OCI-M2 (cell line): ENCODE data around the gene TTC28.

ENCODE experiments used
- DNase-seq: peaks from one replicate; lab custom pipeline; 2025; ENCODE audit not compliant: unreplicated experiment; lab: John Stamatoyannopoulos, UW

Gene TTC28

GRCh38 chr22:27980424-27981148 is 699.1 kb downstream of the TTC28 start:
- no peak for DNase-seq

GRCh38 chr22:27978802-27979201 is 700.8 kb downstream of the TTC28 start:
- no peak for DNase-seq

- no peak for DNase-seq
Observed at GRCh38 chr22:27978317-27978716, 701.3 kb downstream of the TTC28 start.

GRCh38 chr22:27976586-27976985 is 703.1 kb downstream of the TTC28 start:
- no peak for DNase-seq

GRCh38 chr22:27975381-27976013 is 704.1 kb downstream of the TTC28 start:
- DNase-seq: no peak

- no peak for DNase-seq
Observed at GRCh38 chr22:27973846-27974245, 705.8 kb downstream of the TTC28 start.

GRCh38 chr22:27972732-27973698 is 706.6 kb downstream of the TTC28 start:
- DNase-seq: no peak

GRCh38 chr22:27971926-27972325 is 707.7 kb downstream of the TTC28 start:
- DNase-seq: no peak

GRCh38 chr22:27970596-27971220 is 708.9 kb downstream of the TTC28 start:
- no peak for DNase-seq

- DNase-seq: no peak
Observed at GRCh38 chr22:27966168-27967064, 713.2 kb downstream of the TTC28 start.

GRCh38 chr22:27962268-27963044 is 717.2 kb downstream of the TTC28 start:
- DNase-seq: no peak

- DNase-seq: no peak
Observed at GRCh38 chr22:27961680-27962079, 718.0 kb downstream of the TTC28 start.

GRCh38 chr22:27961182-27961581 is 718.5 kb downstream of the TTC28 start:
- DNase-seq: no peak

- DNase-seq: no peak
Observed at GRCh38 chr22:27959335-27960090, 720.1 kb downstream of the TTC28 start.

- no peak for DNase-seq
Observed at GRCh38 chr22:27952779-27953178, 726.9 kb downstream of the TTC28 start.

- no peak for DNase-seq
Observed at GRCh38 chr22:27952091-27952490, 727.5 kb downstream of the TTC28 start.

- DNase-seq: no peak
Observed at GRCh38 chr22:27949421-27949820, 730.2 kb downstream of the TTC28 start.

GRCh38 chr22:27948569-27948968 is 731.1 kb downstream of the TTC28 start:
- no peak for DNase-seq

GRCh38 chr22:27947448-27947847 is 732.2 kb downstream of the TTC28 start:
- no peak for DNase-seq
